HCT116 (cell line): ENCODE data around the gene GNPTAB. TPM values are rescaled to one million over a fixed set of nuclear protein-coding genes. Genes with fewer than 3 reads are reported as not detected.

Experiments used
- ATAC-seq: fragments of 200-7000 bp; cut with Tn5 transposase; 2 replicates; pipeline ENCODE4 v1.9.1; 2020; ENCODE audit warnings: mild to moderate bottlenecking, moderate library complexity
- BruUV-seq: library from RNA; stranded (reverse); fragments of 400-500 nt; replicated peaks from 2 replicates; lab custom pipeline; 2021; lab: Mats Ljungman, UMichigan
- CTCF ChIA-PET: fragments of 300-600 bp; sonication (Branson Sonifier 250); formaldehyde crosslinking; loops from one replicate; lab custom pipeline; 2021; ENCODE audit warnings: antibody characterized with exemption; lab: Charles Lee
- POLR2A ChIA-PET: fragments of 300-600, 350-600 bp; sonication (Branson Sonifier 250); formaldehyde crosslinking; loops from one replicate; lab custom pipeline; 2021; ENCODE audit warnings: antibody characterized with exemption; lab: Charles Lee
- RAD21 ChIA-PET, 2 experiments: fragments of 300-600 bp; sonication (Branson Sonifier 250); formaldehyde crosslinking; loops; one replicate each; lab custom pipeline; 2023; ENCODE audit warnings: low total read pairs in 2 of 2; ENCODE audit not compliant: uncharacterized antibody in 2 of 2, unreplicated experiment in 2 of 2, low non-redundant PET in 1 of 2; lab: Charles Lee
- DNase-seq: peaks from one replicate; pipeline ENCODE4 v3.0.0-alpha.2; 2010; ENCODE audit warnings: low read depth, low spot score
- H2AFZ ChIP-seq: fragments of 200-600 bp; shearing (Covaris generic), sonication (generic); 2 replicates; pipeline ENCODE4 v1.6.1; 2017; ENCODE audit warnings: low read depth, mixed run types, mixed read lengths, antibody characterized with exemption, low read length; ENCODE audit not compliant: poor library complexity, severe bottlenecking
- H3K27ac ChIP-seq: 2 replicates; pipeline ENCODE4 v1.5.1; 2012; ENCODE audit warnings: low read depth, low read length
- H3K27me3 ChIP-seq: fragments of 200-600 bp; sonication (generic); 2 replicates; pipeline ENCODE4 v1.6.1; 2016; ENCODE audit warnings: mixed run types, low read length, mixed read lengths; ENCODE audit not compliant: insufficient read depth
- H3K36me3 ChIP-seq, 2 experiments: fragments of 200-500 bp in 1 of 2; fragments of 200-600 bp in 1 of 2; sonication (Bioruptor generic) in 1 of 2; sonication (generic) in 1 of 2; 2 replicates each; pipeline versions ENCODE4 v1.5.1 to v1.6.1; 2014 to 2016; ENCODE audit warnings: low read length in 2 of 2, inconsistent platforms in 1 of 2, mixed read lengths in 1 of 2, mixed run types in 1 of 2; ENCODE audit not compliant: insufficient read depth in 2 of 2, control insufficient read depth in 1 of 2
- H3K4me1 ChIP-seq, 2 experiments: fragments of 200-600 bp in 1 of 2; sonication (generic) in 1 of 2; 2 replicates each; pipeline versions ENCODE4 v1.5.1 to v1.6.1; 2012 to 2017; ENCODE audit warnings: low read length in 2 of 2, inconsistent platforms in 1 of 2, mild to moderate bottlenecking in 1 of 2, mixed read lengths in 1 of 2, mixed run types in 1 of 2, moderate library complexity in 1 of 2; ENCODE audit not compliant: insufficient read depth in 2 of 2, control insufficient read depth in 1 of 2
- H3K4me2 ChIP-seq: fragments of 200-600 bp; sonication (generic); 2 replicates; pipeline ENCODE4 v1.6.1; 2017; ENCODE audit warnings: mixed run types, low read length, mixed read lengths
- H3K4me3 ChIP-seq, 2 experiments: fragments of 200-600 bp in 1 of 2; sonication (generic) in 1 of 2; replicated peaks in 1 of 2; 2 replicates each; pipeline ENCODE4 v1.5.1; 2011 to 2016; ENCODE audit warnings: low read length in 2 of 2, control low read depth in 1 of 2, low read depth in 1 of 2, mild to moderate bottlenecking in 1 of 2, mixed read lengths in 1 of 2, mixed run types in 1 of 2
- H3K79me2 ChIP-seq: fragments of 200-600 bp; sonication (generic); 2 replicates; pipeline ENCODE4 v1.6.1; 2017; ENCODE audit warnings: mild to moderate bottlenecking, mixed run types, low read length, moderate library complexity, mixed read lengths; ENCODE audit not compliant: insufficient read depth
- H3K9ac ChIP-seq: fragments of 200-600 bp; sonication (generic); 2 replicates; pipeline ENCODE4 v1.6.1; 2016; ENCODE audit warnings: low read length, mixed read lengths
- H3K9me2 ChIP-seq: fragments of 200-600 bp; sonication (generic), shearing (Covaris generic); 2 replicates; pipeline ENCODE4 v1.6.1; 2017; ENCODE audit warnings: mixed run types, mild to moderate bottlenecking, moderate library complexity; ENCODE audit not compliant: insufficient read depth
- H3K9me3 ChIP-seq, 2 experiments: fragments of 200-500 bp in 1 of 2; fragments of 200-600 bp in 1 of 2; sonication (Bioruptor generic) in 1 of 2; sonication (generic) in 1 of 2; 2 replicates each; pipeline ENCODE4 v1.6.1; 2014 to 2017; ENCODE audit warnings: low read length in 2 of 2, mixed read lengths in 2 of 2, inconsistent platforms in 1 of 2, low read depth in 1 of 2, mild to moderate bottlenecking in 1 of 2, mixed run types in 1 of 2, moderate library complexity in 1 of 2; ENCODE audit not compliant: control insufficient read depth in 1 of 2, insufficient read depth in 1 of 2
- H4K20me1 ChIP-seq: fragments of 200-600 bp; sonication (generic), shearing (Covaris generic); 2 replicates; pipeline ENCODE4 v1.6.1; 2017; ENCODE audit warnings: mixed run types, mild to moderate bottlenecking, moderate library complexity; ENCODE audit not compliant: insufficient read depth
- CEBPB ChIP-seq: IDR thresholded peaks from 2 replicates; pipeline ENCODE4 v1.6.1; 2012; ENCODE audit warnings: low read depth
- EZH2 ChIP-seq: fragments of 200-600 bp; sonication (generic); IDR thresholded peaks from 2 replicates; pipeline ENCODE4 v1.6.1; 2017; ENCODE audit warnings: antibody characterized with exemption, mixed run types
- SP1 ChIP-seq: IDR thresholded peaks from 2 replicates; pipeline ENCODE4 v1.6.1; 2012; ENCODE audit warnings: low read depth
- intact Hi-C: fragments of 100-400 bp; cut with micrococcal nuclease; formaldehyde crosslinking; loops from 2 replicates; pipeline ENCODE4 v1.10.0; 2022
- total RNA-seq: library from RNA; stranded (reverse); gene quantifications from one replicate; pipeline ENCODE4 v1.2.1, GENCODE V29; 2021; ENCODE audit not compliant: unreplicated experiment
- TF ChIP-seq, protein P1 (sequence below): IDR thresholded peaks from 2 replicates; pipeline ENCODE4 v1.6.1; 2012

The GNPTAB gene
- total RNA-seq, 1 experiment from 2014 or later: 41.4 TPM

DNA sequence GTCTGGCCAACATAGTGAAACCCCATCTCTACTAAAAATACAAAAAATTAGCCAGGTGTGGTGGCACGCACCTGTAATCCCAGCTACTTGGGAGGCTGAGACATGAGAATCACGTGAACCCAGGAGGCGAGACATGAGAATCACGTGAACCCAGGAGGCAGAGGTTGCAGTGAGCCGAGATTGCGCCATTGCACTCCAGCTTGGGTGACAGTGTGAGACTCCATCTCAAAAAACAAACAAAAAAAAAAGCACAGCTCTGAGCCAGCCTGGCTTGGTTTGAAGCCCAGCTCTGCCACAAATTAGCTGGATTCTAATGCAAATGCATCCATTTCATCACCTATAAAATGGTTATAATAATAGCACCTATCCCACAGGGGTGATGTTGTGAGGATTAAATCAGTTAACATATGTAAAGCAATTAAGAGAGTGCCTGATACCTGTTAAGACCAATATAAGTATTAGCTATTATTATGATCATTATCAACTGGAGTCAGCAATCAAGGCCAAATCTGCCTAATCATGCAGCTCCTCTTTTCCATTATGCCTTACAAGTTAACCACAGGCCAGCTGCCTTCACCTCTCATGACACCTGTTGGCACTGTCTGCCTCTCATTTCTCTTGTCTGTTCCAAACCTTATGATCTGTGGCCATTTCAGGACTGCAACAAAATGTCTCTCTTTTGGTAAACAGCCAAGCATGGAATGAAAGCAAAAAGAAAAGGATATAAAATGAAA is 2.1 kb downstream of the GNPTAB start:
- no peak overlapping the region for H3K27ac ChIP-seq
- intact Hi-C loops: no loop called here
- no peaks in the 10 kb centered on the region for H3K27me3 ChIP-seq
- ATAC-seq (no peak), DNase-seq (no peak)
- ChIA-PET RAD21 (no interaction called here), CTCF (interaction anchor here (0.7 to 4.3 kb wide), 3 partner anchors 11 to 414 kb away, joined by 3 to 36 read pairs (median 23); no protein-coding TSS in a partner anchor), POLR2A (no interaction called here)
- no peak overlapping the region for H2AFZ ChIP-seq
- no peak overlapping the region for H3K9ac ChIP-seq
- no peaks in the 10 kb centered on the region for H4K20me1 ChIP-seq
- H3K4me1 ChIP-seq: peaks cover 5 to 15% of the 10 kb centered on the region in 2 experiments; a peak in 3 of 4 replicates
- no peaks in the 10 kb centered on the region for H3K36me3 ChIP-seq
- no peak overlapping the region; the same call in 1 of the 2 replicates for H3K4me2 ChIP-seq
- H3K9me3 ChIP-seq: no peaks in the 10 kb centered on the region
- peaks cover 33% of the 10 kb centered on the region for H3K79me2 ChIP-seq
- TF ChIP-seq, protein P1, sequence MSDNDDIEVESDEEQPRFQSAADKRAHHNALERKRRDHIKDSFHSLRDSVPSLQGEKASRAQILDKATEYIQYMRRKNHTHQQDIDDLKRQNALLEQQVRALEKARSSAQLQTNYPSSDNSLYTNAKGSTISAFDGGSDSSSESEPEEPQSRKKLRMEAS: no peak
- TF ChIP-seq EZH2 (no peak), SP1 (no peak)
- TF ChIP-seq, all 23 proteins: peak for 0
- H3K9me2 ChIP-seq: no peaks in the 10 kb centered on the region
- H3K4me3 ChIP-seq: no peak overlapping the region
- no TSS peak for BruUV-seq

DNA sequence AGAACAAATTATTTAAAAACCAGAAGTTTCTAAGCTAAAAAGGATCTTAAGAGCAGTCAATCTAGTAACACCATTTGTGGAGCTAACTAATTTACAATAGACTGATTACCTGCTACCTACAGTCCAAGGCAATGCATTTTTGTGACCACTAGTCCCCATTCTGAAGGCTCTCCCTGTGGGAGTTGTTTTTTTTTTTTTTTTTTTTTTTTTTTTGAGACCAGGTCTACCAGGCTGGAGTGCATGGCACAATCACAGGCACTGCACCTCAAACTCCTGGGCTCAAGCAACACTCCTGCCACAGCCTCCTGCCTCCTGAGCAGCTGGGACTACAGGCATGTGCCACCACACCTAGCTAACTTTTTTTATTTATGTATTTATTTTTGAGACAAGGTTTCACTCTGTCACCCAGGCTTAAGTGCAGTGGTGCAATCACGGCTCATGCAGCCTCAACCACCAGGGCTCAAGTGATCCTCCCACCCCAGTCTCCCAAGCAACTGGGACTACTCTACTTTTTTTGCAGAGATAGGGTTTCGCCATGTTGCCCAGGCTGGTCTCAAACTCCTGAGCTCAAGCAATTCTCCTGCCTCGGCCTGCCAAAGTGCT is 3.9 kb downstream of the GNPTAB start:
- peaks cover 5 to 16% of the 10 kb centered on the region in 2 experiments; a peak in 3 of 4 replicates for H3K4me1 ChIP-seq

More for the DNA sequence above, 3.9 kb downstream of the GNPTAB start:
- H3K27me3 ChIP-seq: no peaks in the 10 kb centered on the region
- BruUV-seq: no TSS peak
- no peak overlapping the region for H3K9ac ChIP-seq
- ChIA-PET POLR2A (no interaction called here), CTCF (interaction anchor here (0.7 kb wide), 3 partner anchors 13 to 30 kb away, joined by 3 to 5 read pairs (median 4); no protein-coding TSS in a partner anchor), RAD21 (no interaction called here)
- no peaks in the 10 kb centered on the region for H3K9me2 ChIP-seq
- H3K4me2 ChIP-seq: no peak overlapping the region
- H2AFZ ChIP-seq: no peak overlapping the region
- ATAC-seq (no peak), DNase-seq (no peak)
- TF ChIP-seq CEBPB: no peak
- H3K9me3 ChIP-seq: no peaks in the 10 kb centered on the region
- H3K27ac ChIP-seq: no peak overlapping the region
- H3K79me2 ChIP-seq: peaks cover 41% of the 10 kb centered on the region
- H3K4me3 ChIP-seq: no peak overlapping the region
- H3K36me3 ChIP-seq: no peaks in the 10 kb centered on the region
- no peaks in the 10 kb centered on the region for H4K20me1 ChIP-seq
- intact Hi-C loops: no loop called here
